Nephron (organoid): Measurements from ENCODE around the gene CDHR3.
A peak's percentile ranks its signal among the peaks of the same experiment; 100 is the strongest.
"Not testable (repeated sequence)": the region's sequence is repeated elsewhere in the genome, so short reads cannot be mapped to it uniquely, and the experiment has no call there.

Experiments used
- H3K27ac Mint-ChIP-seq, 3 experiments: 2 replicates each; pipeline ENCODE4 v1.8.0; 2020; ENCODE audit warnings: mixed read lengths in 3 of 3, mild to moderate bottlenecking in 2 of 3, moderate library complexity in 1 of 3
- H3K27me3 Mint-ChIP-seq: 2 replicates; pipeline ENCODE4 v1.8.0; 2021; ENCODE audit warnings: low read depth, mild to moderate bottlenecking, moderate library complexity, mixed read lengths
- H3K36me3 Mint-ChIP-seq: 2 replicates; pipeline ENCODE4 v1.8.0; 2020; ENCODE audit warnings: low read depth, mixed read lengths
- H3K4me1 Mint-ChIP-seq: 2 replicates; pipeline ENCODE4 v1.8.0; 2020; ENCODE audit warnings: mixed read lengths
- H3K4me3 Mint-ChIP-seq, 3 experiments: 2 replicates each; pipeline ENCODE4 v1.8.0; 2020; ENCODE audit warnings: mild to moderate bottlenecking in 3 of 3, mixed read lengths in 3 of 3, moderate library complexity in 2 of 3
- H3K9me3 Mint-ChIP-seq: 2 replicates; pipeline ENCODE4 v1.8.0; 2020; ENCODE audit warnings: mixed read lengths
- TF ChIP-seq, protein P1 (sequence below), 3 experiments: fragments of 200-600 bp; sonication (generic); IDR thresholded peaks; one replicate each; pipeline ENCODE4 v1.5.0; 2021; ENCODE audit warnings: antibody characterized with exemption in 3 of 3; ENCODE audit not compliant: unreplicated experiment in 3 of 3

The CDHR3 gene

DNA sequence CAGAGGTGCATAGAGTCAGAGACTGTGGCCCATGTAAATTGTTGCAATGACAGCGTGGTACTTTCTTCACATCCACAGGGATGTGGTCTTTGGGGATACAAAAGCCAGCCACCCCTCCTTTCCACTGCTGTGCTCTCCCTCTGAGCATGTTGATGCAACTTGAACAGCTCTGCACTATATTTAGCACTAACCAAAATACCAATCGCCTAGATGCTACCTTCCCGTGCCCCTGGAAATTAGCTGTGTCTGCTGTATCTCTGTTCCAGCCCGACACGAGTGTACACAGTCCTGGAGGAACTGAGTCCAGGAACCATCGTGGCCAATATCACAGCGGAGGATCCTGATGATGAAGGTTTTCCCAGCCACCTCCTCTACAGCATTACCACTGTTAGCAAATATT, 38.1 kb downstream of the CDHR3 start:
- no peak overlapping the region for H3K4me3 Mint-ChIP-seq
- H3K9me3 Mint-ChIP-seq: peaks cover 6% of the 10 kb centered on the region
- no peaks in the 10 kb centered on the region for H3K4me1 Mint-ChIP-seq
- TF ChIP-seq, protein P1, sequence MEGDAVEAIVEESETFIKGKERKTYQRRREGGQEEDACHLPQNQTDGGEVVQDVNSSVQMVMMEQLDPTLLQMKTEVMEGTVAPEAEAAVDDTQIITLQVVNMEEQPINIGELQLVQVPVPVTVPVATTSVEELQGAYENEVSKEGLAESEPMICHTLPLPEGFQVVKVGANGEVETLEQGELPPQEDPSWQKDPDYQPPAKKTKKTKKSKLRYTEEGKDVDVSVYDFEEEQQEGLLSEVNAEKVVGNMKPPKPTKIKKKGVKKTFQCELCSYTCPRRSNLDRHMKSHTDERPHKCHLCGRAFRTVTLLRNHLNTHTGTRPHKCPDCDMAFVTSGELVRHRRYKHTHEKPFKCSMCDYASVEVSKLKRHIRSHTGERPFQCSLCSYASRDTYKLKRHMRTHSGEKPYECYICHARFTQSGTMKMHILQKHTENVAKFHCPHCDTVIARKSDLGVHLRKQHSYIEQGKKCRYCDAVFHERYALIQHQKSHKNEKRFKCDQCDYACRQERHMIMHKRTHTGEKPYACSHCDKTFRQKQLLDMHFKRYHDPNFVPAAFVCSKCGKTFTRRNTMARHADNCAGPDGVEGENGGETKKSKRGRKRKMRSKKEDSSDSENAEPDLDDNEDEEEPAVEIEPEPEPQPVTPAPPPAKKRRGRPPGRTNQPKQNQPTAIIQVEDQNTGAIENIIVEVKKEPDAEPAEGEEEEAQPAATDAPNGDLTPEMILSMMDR (IDR thresholded peaks at IDR 0.05; ENCODE audit: unreplicated experiment in 3 of 3): no peak
- H3K27ac Mint-ChIP-seq: no peak overlapping the region
- H3K27me3 Mint-ChIP-seq: peaks cover 10% of the 10 kb centered on the region
- H3K36me3 Mint-ChIP-seq: peaks cover 9% of the 10 kb centered on the region

DNA sequence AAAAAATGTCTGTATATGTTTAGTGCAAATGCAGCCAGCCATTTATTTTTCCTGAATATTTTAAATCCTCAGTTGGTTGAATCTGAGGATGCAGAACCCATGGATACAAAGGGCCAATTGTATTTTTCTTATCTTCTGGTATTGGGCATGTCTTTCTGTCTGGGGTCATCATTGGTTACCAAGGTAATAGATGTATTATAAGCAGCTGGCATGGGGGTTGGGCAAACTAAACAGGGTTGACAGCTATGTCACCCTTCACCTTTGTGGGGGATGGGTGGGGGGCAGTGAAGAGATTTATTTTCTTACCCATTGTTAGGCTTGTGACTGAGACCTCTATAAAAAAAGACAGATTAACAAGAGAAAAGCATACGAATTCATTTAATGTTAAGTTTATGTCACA, 38.8 kb downstream of the CDHR3 start:
- TF ChIP-seq, protein P1 (IDR thresholded peaks at IDR 0.05; ENCODE audit: unreplicated experiment in 3 of 3): no peak
- Mint-ChIP-seq H3K27ac (no peak overlapping the region), H3K4me3 (no peak overlapping the region), H3K9me3 (peaks cover 9% of the 10 kb centered on the region), H3K4me1 (no peaks in the 10 kb centered on the region), H3K27me3 (peaks cover 6% of the 10 kb centered on the region), H3K36me3 (peaks cover 11% of the 10 kb centered on the region)

DNA sequence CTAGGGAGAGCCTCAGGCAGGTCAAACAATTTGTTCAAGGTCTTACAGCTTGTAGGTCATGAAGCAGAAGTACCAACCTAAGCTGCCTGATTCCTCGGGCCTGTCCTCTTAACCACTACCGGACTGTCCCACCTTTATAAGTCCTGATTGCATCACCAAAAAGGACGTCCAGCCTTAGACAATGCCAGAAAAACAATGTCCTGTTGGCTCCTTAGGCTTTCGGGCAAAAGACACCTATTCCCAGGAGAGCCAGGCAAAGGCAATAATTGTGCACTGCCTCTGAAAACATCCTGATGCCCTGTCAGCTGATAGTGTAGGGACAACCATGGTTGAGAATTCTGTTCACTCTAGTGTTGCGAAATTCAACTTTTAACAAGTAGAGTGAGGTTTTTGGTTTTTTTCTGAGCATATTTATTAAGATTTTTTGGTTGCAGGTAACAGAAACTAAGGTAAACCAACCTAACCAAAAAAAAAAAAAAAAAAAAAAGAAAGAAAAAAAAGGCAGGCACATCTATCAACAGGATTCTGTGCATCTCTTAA, 40.5 kb downstream of the CDHR3 start:
- TF ChIP-seq, protein P1 (IDR thresholded peaks at IDR 0.05; ENCODE audit: unreplicated experiment in 3 of 3): no peak
- peaks cover 21% of the 10 kb centered on the region for H3K36me3 Mint-ChIP-seq
- H3K27ac Mint-ChIP-seq: no peak overlapping the region
- no peaks in the 10 kb centered on the region for H3K4me1 Mint-ChIP-seq
- H3K4me3 Mint-ChIP-seq: no peak overlapping the region
- peaks cover 22% of the 10 kb centered on the region for H3K9me3 Mint-ChIP-seq
- peaks cover 6% of the 10 kb centered on the region for H3K27me3 Mint-ChIP-seq

DNA sequence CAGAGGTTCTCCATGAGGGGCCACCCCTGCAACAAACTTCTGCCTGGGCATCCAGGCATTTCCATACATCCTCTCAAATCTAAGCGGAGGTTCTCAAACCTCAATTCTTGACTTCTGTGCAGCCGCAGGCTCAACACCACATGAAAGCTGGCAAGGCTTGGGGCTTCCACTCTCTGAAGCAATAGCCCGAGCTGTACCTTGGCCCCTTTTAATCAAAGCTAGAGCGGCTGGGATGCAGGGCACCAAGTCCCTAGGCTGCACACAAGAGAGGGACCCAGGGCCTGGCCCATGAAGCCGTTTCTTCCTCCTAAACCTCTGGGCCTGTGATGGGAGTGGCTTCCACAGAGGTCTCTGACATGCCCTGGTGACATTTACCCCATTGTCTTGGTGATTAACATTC, 43.8 kb downstream of the CDHR3 start:
- Mint-ChIP-seq H3K4me3 (no peak overlapping the region), H3K27me3 (peaks cover 7% of the 10 kb centered on the region), H3K4me1 (peaks cover 18% of the 10 kb centered on the region), H3K36me3 (peaks cover 25% of the 10 kb centered on the region), H3K27ac (no peak overlapping the region), H3K9me3 (peaks cover 27% of the 10 kb centered on the region)
- TF ChIP-seq, protein P1 (IDR thresholded peaks at IDR 0.05; ENCODE audit: unreplicated experiment in 3 of 3): no peak

DNA sequence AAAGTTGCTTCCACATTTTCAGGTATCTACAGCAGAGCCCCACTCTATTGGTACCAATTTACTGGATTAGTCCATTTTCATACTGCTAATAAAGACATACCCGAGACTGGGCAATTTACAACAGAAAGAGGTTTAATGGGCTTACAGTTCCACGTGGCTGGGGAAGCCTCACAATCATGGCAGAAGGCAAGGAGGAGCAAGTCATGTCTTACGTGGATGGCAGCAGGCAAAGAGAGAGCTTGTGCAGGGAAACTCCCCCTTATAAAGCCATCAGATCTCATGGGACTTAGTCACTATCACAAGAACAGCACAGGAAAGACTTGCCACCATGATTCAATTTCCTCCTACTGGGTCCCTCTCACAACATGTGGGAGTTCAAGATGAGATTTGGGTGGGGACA, 44.7 kb downstream of the CDHR3 start:
- H3K4me1 Mint-ChIP-seq: peaks cover 18% of the 10 kb centered on the region
- peaks cover 15% of the 10 kb centered on the region for H3K27me3 Mint-ChIP-seq

DNA sequence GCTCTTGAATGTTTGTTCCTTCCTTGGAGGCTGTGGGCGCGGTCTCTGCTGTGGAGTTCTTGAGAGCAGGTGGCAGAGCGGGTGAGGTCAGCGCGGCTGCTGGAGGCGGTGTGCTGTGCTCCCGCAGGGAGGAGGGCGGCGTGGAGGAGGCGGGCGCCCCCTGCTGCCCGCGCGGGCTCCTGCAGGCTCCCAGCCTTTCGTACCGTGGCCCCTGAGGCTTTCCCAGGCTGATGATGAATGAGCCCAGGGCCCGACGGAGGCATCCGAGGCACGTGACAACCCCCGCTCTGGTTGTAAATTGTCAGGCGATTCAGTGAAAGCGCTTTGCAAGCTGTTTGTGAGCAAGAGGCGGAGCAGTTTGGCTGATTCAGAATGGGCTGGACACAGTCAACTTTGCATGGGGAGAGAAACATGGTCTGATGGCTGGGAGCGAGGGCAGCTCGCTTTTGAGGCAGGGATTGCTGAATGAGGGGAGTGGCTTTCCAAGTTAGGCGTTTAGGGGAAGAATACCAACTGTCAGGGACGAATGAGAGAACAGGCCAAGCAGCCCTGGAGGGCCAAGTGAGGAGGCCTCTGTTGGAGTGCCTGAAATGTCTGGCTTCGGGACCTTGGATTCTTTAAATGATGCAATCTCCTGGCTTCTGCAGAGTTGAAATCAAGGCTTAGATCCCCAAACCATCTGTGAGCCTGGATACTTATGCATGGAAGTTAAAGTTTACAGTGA, 46.6 kb downstream of the CDHR3 start:
- Mint-ChIP-seq H3K27ac (peak overlapping the region; percentile 75 to 87 (median 82)), H3K36me3 (peaks cover 25% of the 10 kb centered on the region), H3K4me3 (peak overlapping the region; percentile 10 to 54 (median 13)), H3K4me1 (peaks cover 18% of the 10 kb centered on the region), H3K27me3 (peaks cover 19% of the 10 kb centered on the region), H3K9me3 (peaks cover 27% of the 10 kb centered on the region)
- TF ChIP-seq, protein P1 (IDR thresholded peaks at IDR 0.05; ENCODE audit: unreplicated experiment in 3 of 3): peak; percentile 86 to 98 (median 92)

More for the DNA sequence above, 44.7 kb downstream of the CDHR3 start:
- H3K27ac Mint-ChIP-seq, H3K4me3 Mint-ChIP-seq: not testable (repeated sequence)
- H3K36me3 Mint-ChIP-seq: peaks cover 25% of the 10 kb centered on the region
- H3K9me3 Mint-ChIP-seq: peaks cover 27% of the 10 kb centered on the region
